NCI-H2029 (cell line): ENCODE results near the gene GALNT12.

Experiments
- DNase-seq: peaks from one replicate; lab custom pipeline; 2025; lab: John Stamatoyannopoulos, UW

Gene GALNT12

GRCh38 chr9:98880311-98881015 lies 73.0 kb downstream of the GALNT12 start:
- no peak for DNase-seq

- no peak for DNase-seq
These were observed 73.9 kb downstream of the GALNT12 start for GRCh38 chr9:98881356-98881755.

DNA sequence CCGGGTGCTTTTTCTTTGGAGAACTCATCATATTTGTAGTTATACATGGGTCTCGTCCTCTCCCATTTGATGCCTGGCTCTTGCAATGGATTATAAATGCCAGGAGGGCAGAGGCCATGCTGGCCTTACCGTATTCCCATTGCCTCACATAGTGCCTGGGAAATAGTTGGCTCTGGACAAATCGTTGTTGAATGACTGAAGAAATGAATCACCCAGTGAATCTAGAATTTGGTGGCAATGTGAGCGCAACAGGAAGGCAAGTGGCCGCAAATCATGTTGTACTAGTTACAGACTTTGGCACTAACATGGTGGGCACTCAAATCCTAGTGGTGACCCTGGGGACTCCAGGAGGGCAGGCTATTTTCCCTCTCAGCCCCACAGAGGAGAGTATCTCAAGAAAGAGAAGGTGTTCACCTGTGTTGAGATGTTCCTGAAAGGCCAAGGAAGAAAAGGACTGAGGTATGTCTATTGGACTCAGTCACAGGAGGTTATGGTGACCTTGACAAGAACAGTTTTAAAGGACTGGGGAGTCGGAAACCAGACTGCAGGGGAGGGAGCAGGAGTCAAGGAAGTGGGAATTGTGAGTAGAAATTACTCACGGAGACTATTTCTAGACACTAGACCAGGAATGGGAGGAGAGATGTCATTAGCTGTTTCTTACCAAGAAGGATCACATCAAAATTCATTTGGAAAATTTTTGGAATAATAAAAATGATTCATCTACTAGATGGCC lies 74.5 kb downstream of the GALNT12 start:
- DNase-seq = no peak

GRCh38 chr9:98882569-98882923 lies 75.1 kb downstream of the GALNT12 start:
- no peak for DNase-seq

DNA sequence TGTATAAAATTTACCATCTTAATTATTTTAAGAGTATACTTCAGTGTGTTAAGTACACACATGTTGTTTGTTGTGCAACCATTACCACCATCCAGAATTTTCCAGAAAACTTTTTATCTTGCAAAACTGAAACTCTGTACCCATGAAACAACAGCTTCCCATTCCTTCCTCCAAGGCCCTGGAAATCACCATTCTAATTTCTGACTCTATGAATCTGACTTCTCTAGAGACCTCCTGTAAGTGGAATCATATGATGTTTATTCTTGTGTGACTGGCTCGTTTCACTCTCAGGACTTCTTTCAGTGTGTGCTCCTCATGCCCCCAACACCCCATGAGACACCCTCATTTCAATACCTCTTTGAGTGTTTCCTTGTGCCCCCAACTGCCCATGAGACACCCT lies 75.8 kb downstream of the GALNT12 start:
- DNase-seq = no peak

- DNase-seq = no peak
These were observed 77.4 kb downstream of the GALNT12 start for GRCh38 chr9:98884849-98885248.

GRCh38 chr9:98885575-98886295 lies 78.3 kb downstream of the GALNT12 start:
- DNase-seq = no peak

DNA sequence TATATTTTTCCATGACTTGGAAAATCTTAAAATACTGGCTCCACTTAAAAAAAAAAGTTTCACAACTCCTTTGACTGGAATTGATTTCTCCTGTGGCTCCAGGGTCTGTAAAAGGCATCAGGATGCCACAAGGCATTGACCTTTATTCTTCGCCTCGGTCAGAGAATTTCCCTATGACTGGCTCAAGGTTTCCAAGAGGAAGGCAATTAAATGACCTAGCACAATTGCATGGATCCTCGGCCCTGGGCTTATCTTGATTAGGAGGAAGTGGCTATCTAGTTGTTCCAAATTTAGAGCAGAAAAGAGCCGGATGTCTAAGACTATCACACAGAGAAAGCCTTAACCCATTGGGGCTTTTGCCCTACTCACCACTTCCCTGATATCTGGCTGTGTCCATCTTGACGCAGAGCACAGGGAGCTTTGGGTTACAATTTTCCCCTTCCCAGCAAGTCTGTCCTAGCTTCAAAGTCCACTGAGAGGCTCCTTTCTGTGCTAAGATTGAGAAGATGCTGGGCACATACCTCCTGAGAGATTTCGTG lies 79.3 kb downstream of the GALNT12 start:
- DNase-seq = no peak

- no peak for DNase-seq
These were observed 80.5 kb downstream of the GALNT12 start for GRCh38 chr9:98887918-98888510.

DNA sequence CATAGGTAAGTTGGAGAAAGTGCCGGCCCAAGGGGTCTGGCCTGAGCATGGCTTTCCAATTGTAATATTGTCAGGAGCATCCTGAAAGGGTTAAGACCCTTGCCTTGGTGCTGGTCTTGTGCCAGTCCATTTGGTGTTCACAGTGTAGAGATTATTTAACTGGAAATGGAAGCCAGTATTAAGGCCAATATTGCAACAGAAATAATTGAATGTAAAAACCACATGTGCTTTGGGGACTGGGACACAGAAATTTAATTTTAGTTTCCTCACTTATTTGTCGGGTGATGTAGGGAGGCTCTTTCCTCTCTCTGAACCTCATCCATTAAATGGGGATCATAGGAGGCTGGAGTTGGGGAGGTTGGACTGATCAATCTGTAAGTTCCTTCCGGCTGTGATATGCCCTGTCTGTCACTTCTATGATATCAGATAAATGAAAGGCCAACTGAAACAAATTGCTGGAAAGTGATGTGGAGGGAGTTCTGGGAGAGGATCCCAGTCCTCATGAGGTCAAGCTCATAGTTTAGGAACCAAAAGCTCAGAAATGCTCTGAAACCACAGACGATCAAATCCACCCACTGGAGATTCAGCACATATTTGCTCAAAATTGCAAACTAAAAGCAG lies 81.4 kb downstream of the GALNT12 start:
- DNase-seq = no peak

- DNase-seq = peak; percentile 57
These were observed 82.8 kb downstream of the GALNT12 start for GRCh38 chr9:98890256-98890655.

GRCh38 chr9:98892288-98892687 lies 84.8 kb downstream of the GALNT12 start:
- DNase-seq = no peak

- no peak for DNase-seq
These were observed 85.2 kb downstream of the GALNT12 start for GRCh38 chr9:98892690-98893089.

DNA sequence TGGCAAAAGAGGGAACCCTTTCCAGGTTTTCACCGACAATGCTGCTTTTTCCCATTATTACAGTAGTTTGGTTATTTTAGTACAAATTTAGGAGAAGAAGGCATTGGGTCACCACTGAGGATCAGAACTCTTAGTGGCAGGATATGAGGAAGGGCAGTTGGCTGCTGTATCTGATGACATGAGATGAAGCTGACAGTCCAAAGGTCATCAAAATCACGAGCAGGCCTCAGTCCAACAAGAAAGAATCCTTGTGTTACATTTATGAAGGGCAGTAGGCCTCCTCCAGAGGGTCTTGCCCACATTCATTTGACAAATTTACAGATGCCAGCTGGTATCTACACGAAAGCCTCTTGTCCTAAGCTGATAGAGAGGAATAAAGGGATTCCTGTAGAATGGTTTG lies 86.7 kb downstream of the GALNT12 start:
- DNase-seq = no peak

- no peak for DNase-seq
These were observed 87.3 kb downstream of the GALNT12 start for GRCh38 chr9:98894761-98895160.

GRCh38 chr9:98896632-98897031 lies 89.2 kb downstream of the GALNT12 start:
- DNase-seq = no peak

- no peak for DNase-seq
These were observed 90.3 kb downstream of the GALNT12 start for GRCh38 chr9:98897745-98898144.

DNA sequence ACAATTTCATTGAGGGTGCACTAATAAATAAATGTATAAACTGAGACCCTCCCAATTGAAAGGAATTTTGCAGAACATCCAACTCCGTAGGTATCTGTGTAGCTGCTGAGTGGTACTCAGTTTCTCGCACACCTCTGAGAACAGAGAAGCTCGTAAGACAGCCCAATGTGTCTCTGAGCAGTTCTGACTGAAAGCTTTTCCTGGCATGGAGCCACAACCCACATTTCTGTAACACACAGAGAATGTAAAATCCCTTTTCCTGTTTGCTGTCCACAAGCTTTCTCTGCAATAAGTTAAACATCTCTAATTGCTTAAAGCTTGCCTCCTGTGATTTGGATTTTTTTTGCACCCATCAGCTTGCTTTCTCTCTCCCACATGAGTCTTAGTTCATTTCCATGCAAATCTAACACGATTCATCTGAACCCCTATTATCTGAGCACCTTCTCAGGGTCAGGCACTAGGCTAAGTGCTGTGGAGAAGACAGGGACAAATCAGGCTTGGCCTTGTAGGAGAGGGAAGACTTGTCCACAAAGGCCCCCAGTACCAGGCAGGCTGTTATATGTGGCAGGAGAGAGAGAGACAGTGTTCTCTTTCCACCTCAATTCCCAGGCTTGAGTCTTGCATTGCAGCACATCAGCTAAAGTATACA lies 92.1 kb downstream of the GALNT12 start:
- DNase-seq = no peak
